IMR-90 (cell line): Measurements from ENCODE around the gene PBXIP1. TPM values are rescaled to one million over a fixed set of nuclear protein-coding genes. Genes with fewer than 3 reads are reported as not detected.

Source experiments
- ATAC-seq: fragments of 200-7000 bp; cut with Tn5 transposase; 2 replicates; pipeline ENCODE4 v1.9.1; 2020; ENCODE audit warnings: low read depth, mild to moderate bottlenecking, moderate library complexity
- BruUV-seq: library from RNA; stranded (reverse); fragments of 400-500 nt; replicated peaks from 2 replicates; lab custom pipeline; 2021; lab: Mats Ljungman, UMichigan
- CTCF ChIA-PET: fragments of 300-600 bp; formaldehyde crosslinking; extraction: SDS; loops from one replicate; lab custom pipeline; 2021; ENCODE audit warnings: antibody characterized with exemption; lab: Yijun Ruan, JAX
- POLR2A ChIA-PET: fragments of 300-600 bp; sonication (Branson Sonifier 250); formaldehyde crosslinking; loops from one replicate; lab custom pipeline; 2022; ENCODE audit warnings: antibody characterized with exemption; ENCODE audit not compliant: unreplicated experiment; lab: Charles Lee
- DNase-seq: peaks from one replicate; pipeline ENCODE4 v3.0.0; 2013
- H2AFZ ChIP-seq: replicated peaks from 2 replicates; pipeline ENCODE3; 2013; ENCODE audit warnings: low read length, mild to moderate bottlenecking; ENCODE audit not compliant: poor library complexity
- H2AK5ac ChIP-seq: 2 replicates; pipeline ENCODE4 v1.6.1; 2013; ENCODE audit warnings: low read depth, low read length, inconsistent platforms
- H2AK9ac ChIP-seq: replicated peaks from 2 replicates; pipeline ENCODE3; 2013; ENCODE audit warnings: mild to moderate bottlenecking, low read depth, low read length, moderate library complexity; ENCODE audit not compliant: poor library complexity
- H2BK120ac ChIP-seq: 2 replicates; pipeline ENCODE4 v1.6.1; 2013; ENCODE audit warnings: low read depth, low read length, inconsistent platforms
- H2BK15ac ChIP-seq: 3 replicates; pipeline ENCODE4 v1.6.1; 2013; ENCODE audit warnings: low read depth, low read length, inconsistent platforms
- H2BK20ac ChIP-seq: 2 replicates; pipeline ENCODE4 v1.6.1; 2013; ENCODE audit warnings: low read depth, mild to moderate bottlenecking, inconsistent platforms, low read length, moderate library complexity
- H2BK5ac ChIP-seq: 2 replicates; pipeline ENCODE4 v1.6.1; 2013; ENCODE audit warnings: mild to moderate bottlenecking, low read depth, low read length, inconsistent platforms; ENCODE audit not compliant: poor library complexity, severe bottlenecking
- H3K14ac ChIP-seq: replicated peaks from 2 replicates; pipeline ENCODE4 v1.6.1; 2013; ENCODE audit warnings: low read depth, low read length, inconsistent platforms
- H3K18ac ChIP-seq: 2 replicates; pipeline ENCODE4 v1.6.1; 2013; ENCODE audit warnings: low read depth, low read length, control low read depth
- H3K23ac ChIP-seq: 2 replicates; pipeline ENCODE4 v1.6.1; 2013; ENCODE audit warnings: low read depth, low read length, inconsistent platforms
- H3K27ac ChIP-seq: 2 replicates; pipeline ENCODE4 v1.5.1; 2013; ENCODE audit warnings: mild to moderate bottlenecking, control low read depth, low read length; ENCODE audit not compliant: insufficient read depth
- H3K27me3 ChIP-seq: 2 replicates; pipeline ENCODE4 v1.6.1; 2013; ENCODE audit warnings: low read length; ENCODE audit not compliant: control insufficient read depth, insufficient read depth
- H3K36me3 ChIP-seq: 2 replicates; pipeline ENCODE4 v1.6.1; 2013; ENCODE audit warnings: low read length, mixed read lengths; ENCODE audit not compliant: control insufficient read depth, insufficient read depth
- H3K4ac ChIP-seq: 2 replicates; pipeline ENCODE4 v1.6.1; 2013; ENCODE audit warnings: low read depth, low read length, inconsistent platforms
- H3K4me1 ChIP-seq: 2 replicates; pipeline ENCODE4 v1.6.1; 2013; ENCODE audit warnings: low read length, mixed read lengths; ENCODE audit not compliant: control insufficient read depth, insufficient read depth
- H3K4me2 ChIP-seq: 2 replicates; pipeline ENCODE4 v1.6.1; 2013; ENCODE audit warnings: low read depth, mild to moderate bottlenecking, control low read depth, low read length, moderate library complexity
- H3K4me3 ChIP-seq: 2 replicates; pipeline ENCODE4 v1.5.1; 2013; ENCODE audit warnings: low read depth, mild to moderate bottlenecking, control low read depth, low read length, moderate library complexity; ENCODE audit not compliant: insufficient read depth
- H3K56ac ChIP-seq: 2 replicates; pipeline ENCODE4 v1.6.1; 2013; ENCODE audit warnings: low read length, inconsistent platforms; ENCODE audit not compliant: insufficient read depth; ENCODE audit errors: extremely low read depth
- H3K79me1 ChIP-seq, 2 experiments: 2 replicates each; pipeline ENCODE4 v1.6.1; 2013; ENCODE audit warnings: low read length in 2 of 2, inconsistent platforms in 1 of 2, low read depth in 1 of 2
- H3K9ac ChIP-seq: 2 replicates; pipeline ENCODE4 v1.6.1; 2013; ENCODE audit warnings: low read depth, low read length, control low read depth
- H3K9me1 ChIP-seq: 2 replicates; pipeline ENCODE4 v1.6.1; 2013; ENCODE audit warnings: low read length, inconsistent platforms; ENCODE audit not compliant: insufficient read depth
- H3K9me3 ChIP-seq: 2 replicates; pipeline ENCODE4 v1.6.1; 2013; ENCODE audit warnings: low read length; ENCODE audit not compliant: control insufficient read depth, insufficient read depth
- H4K20me1 ChIP-seq: 2 replicates; pipeline ENCODE4 v1.6.1; 2013; ENCODE audit warnings: low read length, inconsistent platforms; ENCODE audit not compliant: insufficient read depth
- H4K5ac ChIP-seq: 2 replicates; pipeline ENCODE4 v1.6.1; 2013; ENCODE audit warnings: mild to moderate bottlenecking, low read depth, low read length, control low read depth
- H4K8ac ChIP-seq, 2 experiments: 2 replicates each; pipeline ENCODE4 v1.6.1; 2013; ENCODE audit warnings: low read depth in 2 of 2, low read length in 2 of 2, control low read depth in 1 of 2, inconsistent platforms in 1 of 2
- H4K91ac ChIP-seq: 2 replicates; pipeline ENCODE4 v1.6.1; 2013; ENCODE audit warnings: low read depth, low read length, inconsistent platforms; ENCODE audit not compliant: insufficient read depth
- CEBPB ChIP-seq: IDR thresholded peaks from 2 replicates; pipeline ENCODE4 v1.6.1; 2012; ENCODE audit warnings: low read depth, low read length, improper control_type of control experiment
- CHD1 ChIP-seq: IDR thresholded peaks from 2 replicates; pipeline ENCODE4 v1.6.1; 2012; ENCODE audit warnings: low read depth, low read length, improper control_type of control experiment
- ELK1 ChIP-seq: fragments of 150-350 bp; IDR thresholded peaks from 2 replicates; pipeline ENCODE4 v1.6.1; 2016; ENCODE audit warnings: low read depth, mild to moderate bottlenecking, low read length, moderate library complexity, borderline replicate concordance
- MAFK ChIP-seq: IDR thresholded peaks from 2 replicates; pipeline ENCODE4 v1.6.1; 2012; ENCODE audit warnings: low read depth, low read length, improper control_type of control experiment
- NFE2L2 ChIP-seq: fragments of 150-350 bp; IDR thresholded peaks from 2 replicates; pipeline ENCODE4 v1.6.1; 2016; ENCODE audit warnings: low read depth, mild to moderate bottlenecking, low read length
- RCOR1 ChIP-seq: IDR thresholded peaks from 2 replicates; pipeline ENCODE4 v1.6.1; 2012; ENCODE audit warnings: mild to moderate bottlenecking, low read length, improper control_type of control experiment; ENCODE audit not compliant: insufficient replicate concordance
- WGBS, 2 experiments: methylation state at CpG; one replicate each; pipeline versions ENCODE4 v1.1.5 to v1.1.7; 2013; ENCODE audit warnings: missing lambda C conversion rate in 2 of 2; ENCODE audit not compliant: insufficient read length in 1 of 2; ENCODE audit errors: extremely low coverage in 2 of 2; 5-methylcytosine and 5-hydroxymethylcytosine counted together
- dilution Hi-C: fragments of 300-500 bp; cut with HindIII; formaldehyde crosslinking; loops from one replicate; pipeline ENCODE4 v1.14.3; 2018; ENCODE audit warnings: low sequenced_read_pairs; ENCODE audit not compliant: unreplicated experiment
- in situ Hi-C: fragments of 300-500 bp; cut with MboI; formaldehyde crosslinking; loops from 3 replicates; pipeline ENCODE4 v1.14.3; 2019; ENCODE audit warnings: low sequenced_read_pairs, inconsistent platforms, mixed read lengths
- intact Hi-C: fragments of 100-400 bp; cut with micrococcal nuclease; formaldehyde crosslinking; loops from 2 replicates; pipeline ENCODE4 v1.10.0; 2022
- polyA plus RNA-seq, 3 experiments: library from polyadenylated mRNA; depleted of rRNA; stranded (reverse); fragments of >200 nt; gene quantifications; 2 replicates each; pipeline ENCODE4 v1.2.3, GENCODE V29; 2012; ENCODE audit warnings: low replicate concordance in 1 of 3
- total RNA-seq: library from RNA; depleted of rRNA; stranded (reverse); fragments of >200 nt; gene quantifications from 2 replicates; pipeline ENCODE4 v1.2.3, GENCODE V29; 2012

The PBXIP1 gene
- total and polyA plus RNA-seq, 2 of the 4 experiments (the other 2 are of a cell fraction) = 28.3 to 44.2 TPM

DNA sequence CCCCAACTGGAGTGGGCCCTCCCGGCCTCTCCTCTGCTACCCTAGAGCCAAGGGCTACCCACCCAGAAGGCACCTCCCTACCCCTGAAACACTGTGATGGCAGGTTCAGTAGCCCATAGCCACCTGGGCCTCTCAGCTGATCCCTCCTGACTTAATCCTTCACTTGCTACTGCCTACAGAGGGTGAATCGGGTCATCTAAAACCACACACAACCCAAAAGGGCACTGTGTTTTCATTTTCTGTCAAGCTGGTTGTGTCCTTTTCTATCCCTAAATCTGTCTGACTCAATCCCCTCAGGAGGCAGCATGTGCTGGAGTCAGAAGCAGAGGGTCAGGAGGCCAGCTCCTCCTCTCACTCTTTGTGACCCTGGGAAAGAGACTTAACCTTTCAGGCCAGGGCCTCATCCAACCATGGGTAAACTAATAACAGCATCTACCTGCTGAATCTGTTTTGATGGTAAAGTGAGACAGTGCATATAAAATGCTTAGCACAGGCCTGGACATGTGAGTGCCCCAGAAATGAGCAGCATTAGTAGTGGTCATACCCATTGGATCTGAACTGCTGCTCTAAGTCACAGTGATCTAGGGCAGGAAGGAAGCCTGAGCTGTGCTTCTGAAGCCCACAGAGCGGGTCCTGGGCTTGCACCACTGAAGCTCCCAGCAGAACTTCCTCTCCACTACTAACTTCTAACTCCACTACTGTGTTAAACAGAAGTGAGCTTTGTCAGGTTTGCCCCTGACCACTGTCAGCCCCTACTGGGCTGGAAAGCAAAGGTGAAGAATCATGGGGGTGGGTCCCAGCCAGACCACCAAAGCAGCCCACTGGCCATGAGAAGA is 30.3 kb downstream of the PBXIP1 start (continued):
- TF ChIP-seq NFE2L2 = no peak

GRCh38 chr1:154923695-154924094 is 32.2 kb downstream of the PBXIP1 start:
- in situ Hi-C loops = no loop called here
- dilution Hi-C loops = no loop called here
- Histone ChIP-seq H3K4me1 (no peaks in the 10 kb centered on the region), H4K5ac (no peak overlapping the region), H3K18ac (no peak overlapping the region), H3K23ac (no peak overlapping the region), H3K4ac (no peak overlapping the region), H3K9ac (no peak overlapping the region), H3K27me3 (no peaks in the 10 kb centered on the region), H2BK15ac (no peak overlapping the region), H2AK5ac (no peak overlapping the region), H3K9me3 (no peaks in the 10 kb centered on the region), H3K9me1 (no peaks in the 10 kb centered on the region), H3K14ac (no peak overlapping the region), H3K79me1 (no peaks in the 10 kb centered on the region), H4K20me1 (no peaks in the 10 kb centered on the region), H2BK5ac (no peak overlapping the region), H4K91ac (no peak overlapping the region), H4K8ac (no peak overlapping the region), H2AFZ (no peak overlapping the region), H2AK9ac (no peak overlapping the region), H2BK20ac (no peak overlapping the region), H3K4me3 (no peak overlapping the region), H2BK120ac (no peak overlapping the region), H3K27ac (no peak overlapping the region), H3K4me2 (no peak overlapping the region), H3K56ac (no peak overlapping the region), H3K36me3 (peaks cover 22% of the 10 kb centered on the region)
- ChIA-PET POLR2A (no interaction called here), CTCF (no interaction called here)
- no CpG with 5 or more reads among the region's 3 CpGs for WGBS, 2 experiments
- no peak for ATAC-seq
- intact Hi-C loops = no loop called here
- TF ChIP-seq NFE2L2 (no peak), RCOR1 (no peak), CEBPB (no peak), MAFK (no peak), CHD1 (no peak), ELK1 (no peak)
- DNase-seq = no peak
- BruUV-seq = no TSS peak
